ENCODE results near the gene BAG2. TPM values are rescaled to one million over a fixed set of nuclear protein-coding genes. Genes with fewer than 3 reads are reported as not detected.
A peak's percentile ranks its signal among the peaks of the same experiment; 100 is the strongest.

The BAG2 gene
- total and polyA plus RNA-seq, 3 experiments from 2014 or later = 2.3 to 10.4 (median 10.2) TPM

GRCh38 chr6:57220083-57220703 lies 48.1 kb downstream of the BAG2 start:
- H3K27me3 ChIP-seq (ENCODE audit: insufficient read depth, low read length, poor library complexity, severe bottlenecking) = peaks cover 5% of the 10 kb centered on the region
- no peak for DNase-seq
- H3K9me3 Mint-ChIP-seq = peaks cover 0 to under 1% (median 0%) of the 10 kb centered on the region in 5 donors
- H3K27me3 Mint-ChIP-seq = peaks cover 10 to 29% of the 10 kb centered on the region in 2 donors
- no peak overlapping the region for H3K4me3 ChIP-seq (ENCODE audit: low read length)
- H3K36me3 Mint-ChIP-seq = peaks cover 0 to 8% (median 0%) of the 10 kb centered on the region in 3 donors
- H3K4me1 ChIP-seq (ENCODE audit: insufficient read depth, low read length) = peaks cover under 1% of the 10 kb centered on the region
- H3K4me1 Mint-ChIP-seq = peaks cover 6 to 14% (median 13%) of the 10 kb centered on the region in 3 donors
- no peak overlapping the region for H3K27ac ChIP-seq (ENCODE audit: low read depth, low read length)
- POLR2A ChIA-PET = no interaction called here
- H3K9me3 ChIP-seq (ENCODE audit: low read length) = peaks cover 5% of the 10 kb centered on the region
- CTCF ChIA-PET = no interaction called here
- peak overlapping the region in 4 of 7 donors; percentile 35 to 86 (median 58) for H3K4me3 Mint-ChIP-seq
- H3K27ac Mint-ChIP-seq = peak overlapping the region in 1 of 8 donors; percentile 37
- H3K36me3 ChIP-seq (ENCODE audit: insufficient read depth, low read length) = no peaks in the 10 kb centered on the region

GRCh38 chr6:57221191-57221935 lies 49.2 kb downstream of the BAG2 start:
- peak overlapping the region in 7 of 8 donors; percentile 14 to 87 (median 69) for H3K27ac Mint-ChIP-seq
- Histone ChIP-seq H3K4me3 (ENCODE audit: low read length) (peak overlapping the region; percentile 91), H3K36me3 (ENCODE audit: insufficient read depth, low read length) (no peaks in the 10 kb centered on the region), H3K27me3 (ENCODE audit: insufficient read depth, low read length, poor library complexity, severe bottlenecking) (peaks cover 5% of the 10 kb centered on the region), H3K9me3 (ENCODE audit: low read length) (no peaks in the 10 kb centered on the region), H3K27ac (ENCODE audit: low read depth, low read length) (peak overlapping the region; percentile 64), H3K4me1 (ENCODE audit: insufficient read depth, low read length) (no peaks in the 10 kb centered on the region)
- H3K4me1 Mint-ChIP-seq = peaks cover 6 to 14% (median 13%) of the 10 kb centered on the region in 3 donors
- peaks cover 0 to 8% (median 0%) of the 10 kb centered on the region in 3 donors for H3K36me3 Mint-ChIP-seq
- H3K27me3 Mint-ChIP-seq = peaks cover 11 to 25% of the 10 kb centered on the region in 2 donors
- no peaks in the 10 kb centered on the region for H3K9me3 Mint-ChIP-seq
- peak overlapping the region; percentile 83 to 95 (median 90) for H3K4me3 Mint-ChIP-seq
- ChIA-PET CTCF (interaction anchor here (0.8 to 1.5 kb wide), 5 partner anchors 9 to 132 kb away, joined by 3 read pairs; partner anchors contain the start of gene ZNF451), POLR2A (interaction anchor here (0.6 to 1.5 kb wide), 2 partner anchors 49 to 126 kb away, joined by 7 to 8 read pairs; partner anchors contain the start of gene BAG2)
- DNase-seq = peak; percentile 32 to 63 (median 48)

- H3K4me3 ChIP-seq (ENCODE audit: low read length) = peak within 1 kb of the TSS; percentile 91
- ChIA-PET CTCF (interaction anchor here (0.8 to 1.5 kb wide), 5 partner anchors 10 to 132 kb away, joined by 3 read pairs; partner anchors contain the start of gene ZNF451), POLR2A (interaction anchor here (0.6 to 1.5 kb wide), 2 partner anchors 50 to 127 kb away, joined by 7 to 8 read pairs; partner anchors contain the start of gene BAG2)
- peak within 1 kb of the TSS; percentile 64 for H3K27ac ChIP-seq (ENCODE audit: low read depth, low read length)
- Mint-ChIP-seq H3K27ac (peak within 1 kb of the TSS; percentile 77 to 98 (median 92)), H3K4me3 (peak within 1 kb of the TSS; percentile 96 to 99 (median 98)), H3K36me3 (peaks cover 0 to 8% (median 0%) of the 10 kb centered on the region in 3 donors), H3K27me3 (peaks cover 11 to 22% of the 10 kb centered on the region in 2 donors), H3K4me1 (peaks cover 6 to 14% (median 13%) of the 10 kb centered on the region in 3 donors), H3K9me3 (no peaks in the 10 kb centered on the region)
- peaks cover 5% of the 10 kb centered on the region for H3K27me3 ChIP-seq (ENCODE audit: insufficient read depth, low read length, poor library complexity, severe bottlenecking)
- no peaks in the 10 kb centered on the region for H3K4me1 ChIP-seq (ENCODE audit: insufficient read depth, low read length)
- no peaks in the 10 kb centered on the region for H3K9me3 ChIP-seq (ENCODE audit: low read length)
- H3K36me3 ChIP-seq (ENCODE audit: insufficient read depth, low read length) = no peaks in the 10 kb centered on the region
- peak; percentile 69 to 87 (median 85) for DNase-seq
Measured at GRCh38 chr6:57221936-57222742, 50.0 kb downstream of the BAG2 start, which contains the start of gene RAB23. RAB23 (minus strand) TSS chr6:57222307; CDS start chr6:57210380, 11,927 bp downstream.

GRCh38 chr6:57222743-57223077 lies 50.6 kb downstream of the BAG2 start:
- peaks cover 0 to 8% (median 0%) of the 10 kb centered on the region in 3 donors for H3K36me3 Mint-ChIP-seq
- H3K9me3 Mint-ChIP-seq = no peaks in the 10 kb centered on the region
- Histone ChIP-seq H3K27ac (ENCODE audit: low read depth, low read length) (peak overlapping the region; percentile 64), H3K27me3 (ENCODE audit: insufficient read depth, low read length, poor library complexity, severe bottlenecking) (peaks cover 5% of the 10 kb centered on the region), H3K4me3 (ENCODE audit: low read length) (peak overlapping the region; percentile 91), H3K9me3 (ENCODE audit: low read length) (no peaks in the 10 kb centered on the region), H3K4me1 (ENCODE audit: insufficient read depth, low read length) (no peaks in the 10 kb centered on the region), H3K36me3 (ENCODE audit: insufficient read depth, low read length) (no peaks in the 10 kb centered on the region)
- peak in 1 of 5 donors; percentile 8 for DNase-seq
- ChIA-PET CTCF (no interaction called here), POLR2A (interaction anchor here (1.5 kb wide), 1 partner anchor 50 kb away, joined by 7 read pairs; the partner anchor contains the start of gene BAG2)
- peak overlapping the region in 2 of 8 donors; percentile 3 to 39 for H3K27ac Mint-ChIP-seq
- H3K4me1 Mint-ChIP-seq = peaks cover 6 to 14% (median 13%) of the 10 kb centered on the region in 3 donors
- peaks cover 11 to 20% of the 10 kb centered on the region in 2 donors for H3K27me3 Mint-ChIP-seq
- H3K4me3 Mint-ChIP-seq = peak overlapping the region; percentile 96 to 99 (median 98)

- CTCF ChIA-PET = no interaction called here
- H3K9me3 ChIP-seq (ENCODE audit: low read length) = no peaks in the 10 kb centered on the region
Measured at GRCh38 chr6:57224769-57225515, 52.8 kb downstream of the BAG2 start.

GRCh38 chr6:57226221-57226620 lies 54.1 kb downstream of the BAG2 start:
- no peak overlapping the region for H3K27ac Mint-ChIP-seq
- Histone ChIP-seq H3K9me3 (ENCODE audit: low read length) (no peaks in the 10 kb centered on the region), H3K4me1 (ENCODE audit: insufficient read depth, low read length) (no peaks in the 10 kb centered on the region), H3K27me3 (ENCODE audit: insufficient read depth, low read length, poor library complexity, severe bottlenecking) (peaks cover 5% of the 10 kb centered on the region), H3K36me3 (ENCODE audit: insufficient read depth, low read length) (no peaks in the 10 kb centered on the region), H3K4me3 (ENCODE audit: low read length) (no peak overlapping the region), H3K27ac (ENCODE audit: low read depth, low read length) (no peak overlapping the region)
- no peak for DNase-seq
- peaks cover 4 to 12% (median 11%) of the 10 kb centered on the region in 3 donors for H3K4me1 Mint-ChIP-seq
- ChIA-PET POLR2A (no interaction called here), CTCF (no interaction called here)
- no peak overlapping the region for H3K4me3 Mint-ChIP-seq
- peaks cover 19 to 28% of the 10 kb centered on the region in 2 donors for H3K27me3 Mint-ChIP-seq
- H3K9me3 Mint-ChIP-seq = no peaks in the 10 kb centered on the region
- peaks cover 0 to 7% (median 0%) of the 10 kb centered on the region in 3 donors for H3K36me3 Mint-ChIP-seq

More at GRCh38 chr6:57224769-57225515, 52.8 kb downstream of the BAG2 start:
- Histone ChIP-seq H3K4me3 (ENCODE audit: low read length) (no peak overlapping the region), H3K27me3 (ENCODE audit: insufficient read depth, low read length, poor library complexity, severe bottlenecking) (peaks cover 5% of the 10 kb centered on the region), H3K36me3 (ENCODE audit: insufficient read depth, low read length) (no peaks in the 10 kb centered on the region), H3K4me1 (ENCODE audit: insufficient read depth, low read length) (no peaks in the 10 kb centered on the region), H3K27ac (ENCODE audit: low read depth, low read length) (peak overlapping the region; percentile 14)
- DNase-seq = no peak
- peak overlapping the region in 1 of 7 donors; percentile 60 for H3K4me3 Mint-ChIP-seq
- H3K27me3 Mint-ChIP-seq = peaks cover 16 to 17% of the 10 kb centered on the region in 2 donors
- POLR2A ChIA-PET = no interaction called here
- H3K27ac Mint-ChIP-seq = peak overlapping the region in 1 of 8 donors; percentile 6
- peaks cover 6 to 14% (median 13%) of the 10 kb centered on the region in 3 donors for H3K4me1 Mint-ChIP-seq
- peaks cover 0 to 8% (median 0%) of the 10 kb centered on the region in 3 donors for H3K36me3 Mint-ChIP-seq
- H3K9me3 Mint-ChIP-seq = no peaks in the 10 kb centered on the region

All from CD8-positive, alpha-beta memory T cell (primary cell).